ENCODE measurements around the gene SEC14L2.

DNA sequence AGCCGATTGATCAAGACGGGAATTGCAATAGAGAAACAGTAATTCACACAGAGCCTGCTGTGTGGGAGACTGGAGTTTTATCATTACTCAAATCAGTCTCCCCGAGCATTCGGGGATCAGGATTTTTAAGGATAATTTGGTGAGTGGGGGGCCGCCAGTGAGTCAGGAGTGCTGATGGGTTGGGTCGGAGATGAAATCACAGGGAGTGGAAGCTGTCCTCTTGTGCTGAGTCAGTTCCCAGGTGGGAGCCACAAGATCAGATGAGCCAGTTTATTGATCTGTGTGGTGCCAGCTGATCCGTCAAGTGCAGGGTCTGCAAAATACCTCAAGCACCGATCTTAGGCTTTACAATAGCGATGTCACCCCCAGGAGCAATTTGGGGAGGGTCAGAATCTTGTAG lies 44.3 kb downstream of the SEC14L2 start:
- no peak for TF ChIP-seq EP300 (conservative IDR thresholded peaks at IDR 0.05; ENCODE audit: poor library complexity, severe bottlenecking)
- TF ChIP-seq RAD21 (conservative IDR thresholded peaks at IDR 0.05), result no peak
- TF ChIP-seq, protein P1, sequence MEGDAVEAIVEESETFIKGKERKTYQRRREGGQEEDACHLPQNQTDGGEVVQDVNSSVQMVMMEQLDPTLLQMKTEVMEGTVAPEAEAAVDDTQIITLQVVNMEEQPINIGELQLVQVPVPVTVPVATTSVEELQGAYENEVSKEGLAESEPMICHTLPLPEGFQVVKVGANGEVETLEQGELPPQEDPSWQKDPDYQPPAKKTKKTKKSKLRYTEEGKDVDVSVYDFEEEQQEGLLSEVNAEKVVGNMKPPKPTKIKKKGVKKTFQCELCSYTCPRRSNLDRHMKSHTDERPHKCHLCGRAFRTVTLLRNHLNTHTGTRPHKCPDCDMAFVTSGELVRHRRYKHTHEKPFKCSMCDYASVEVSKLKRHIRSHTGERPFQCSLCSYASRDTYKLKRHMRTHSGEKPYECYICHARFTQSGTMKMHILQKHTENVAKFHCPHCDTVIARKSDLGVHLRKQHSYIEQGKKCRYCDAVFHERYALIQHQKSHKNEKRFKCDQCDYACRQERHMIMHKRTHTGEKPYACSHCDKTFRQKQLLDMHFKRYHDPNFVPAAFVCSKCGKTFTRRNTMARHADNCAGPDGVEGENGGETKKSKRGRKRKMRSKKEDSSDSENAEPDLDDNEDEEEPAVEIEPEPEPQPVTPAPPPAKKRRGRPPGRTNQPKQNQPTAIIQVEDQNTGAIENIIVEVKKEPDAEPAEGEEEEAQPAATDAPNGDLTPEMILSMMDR (IDR thresholded peaks at IDR 0.05; ENCODE audit: poor library complexity, severe bottlenecking), result no peak
- TF ChIP-seq EZH2 (IDR thresholded peaks at IDR 0.05; ENCODE audit: borderline replicate concordance, insufficient read depth, low read length, poor library complexity, severe bottlenecking), result no peak
- TF ChIP-seq POLR2AphosphoS5 (IDR thresholded peaks at IDR 0.05), result no peak
- no peak for TF ChIP-seq TAF1 (IDR thresholded peaks at IDR 0.05; ENCODE audit: low read depth)
- no peak for TF ChIP-seq SMC3 (conservative IDR thresholded peaks at IDR 0.05; ENCODE audit: poor library complexity)
- TF ChIP-seq, protein P2, sequence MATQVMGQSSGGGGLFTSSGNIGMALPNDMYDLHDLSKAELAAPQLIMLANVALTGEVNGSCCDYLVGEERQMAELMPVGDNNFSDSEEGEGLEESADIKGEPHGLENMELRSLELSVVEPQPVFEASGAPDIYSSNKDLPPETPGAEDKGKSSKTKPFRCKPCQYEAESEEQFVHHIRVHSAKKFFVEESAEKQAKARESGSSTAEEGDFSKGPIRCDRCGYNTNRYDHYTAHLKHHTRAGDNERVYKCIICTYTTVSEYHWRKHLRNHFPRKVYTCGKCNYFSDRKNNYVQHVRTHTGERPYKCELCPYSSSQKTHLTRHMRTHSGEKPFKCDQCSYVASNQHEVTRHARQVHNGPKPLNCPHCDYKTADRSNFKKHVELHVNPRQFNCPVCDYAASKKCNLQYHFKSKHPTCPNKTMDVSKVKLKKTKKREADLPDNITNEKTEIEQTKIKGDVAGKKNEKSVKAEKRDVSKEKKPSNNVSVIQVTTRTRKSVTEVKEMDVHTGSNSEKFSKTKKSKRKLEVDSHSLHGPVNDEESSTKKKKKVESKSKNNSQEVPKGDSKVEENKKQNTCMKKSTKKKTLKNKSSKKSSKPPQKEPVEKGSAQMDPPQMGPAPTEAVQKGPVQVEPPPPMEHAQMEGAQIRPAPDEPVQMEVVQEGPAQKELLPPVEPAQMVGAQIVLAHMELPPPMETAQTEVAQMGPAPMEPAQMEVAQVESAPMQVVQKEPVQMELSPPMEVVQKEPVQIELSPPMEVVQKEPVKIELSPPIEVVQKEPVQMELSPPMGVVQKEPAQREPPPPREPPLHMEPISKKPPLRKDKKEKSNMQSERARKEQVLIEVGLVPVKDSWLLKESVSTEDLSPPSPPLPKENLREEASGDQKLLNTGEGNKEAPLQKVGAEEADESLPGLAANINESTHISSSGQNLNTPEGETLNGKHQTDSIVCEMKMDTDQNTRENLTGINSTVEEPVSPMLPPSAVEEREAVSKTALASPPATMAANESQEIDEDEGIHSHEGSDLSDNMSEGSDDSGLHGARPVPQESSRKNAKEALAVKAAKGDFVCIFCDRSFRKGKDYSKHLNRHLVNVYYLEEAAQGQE (IDR thresholded peaks at IDR 0.05; ENCODE audit: borderline replicate concordance), result no peak
